OCI-LY7 (cell line): ENCODE data around the gene ZBTB20. TPM values are rescaled to one million over a fixed set of nuclear protein-coding genes. Genes with fewer than 3 reads are reported as not detected.

Source experiments
- BruUV-seq: library from RNA; stranded (reverse); fragments of 400-500 nt; replicated peaks from 2 replicates; lab custom pipeline; 2021; lab: Mats Ljungman, UMichigan
- CTCF ChIA-PET: fragments of 300-600 bp; sonication (Branson Sonifier 250); formaldehyde crosslinking; loops from one replicate; lab custom pipeline; 2022; ENCODE audit warnings: antibody characterized with exemption; ENCODE audit not compliant: unreplicated experiment; lab: Charles Lee
- POLR2A ChIA-PET: fragments of 300-600 bp; sonication (Branson Sonifier 250); formaldehyde crosslinking; loops from one replicate; lab custom pipeline; 2022; ENCODE audit warnings: antibody characterized with exemption; lab: Charles Lee
- DNase-seq: peaks from one replicate; pipeline ENCODE4 v3.0.0-alpha.2; 2015; ENCODE audit warnings: low spot score
- H2AFZ ChIP-seq: fragments of 200-600 bp; sonication (generic), shearing (Covaris generic); 2 replicates; pipeline ENCODE4 v1.6.1; 2014; ENCODE audit warnings: mild to moderate bottlenecking, antibody characterized with exemption, low read length, moderate library complexity
- H3K27ac ChIP-seq: fragments of 200-600 bp; sonication (generic); 2 replicates; pipeline ENCODE4 v1.5.1; 2014; ENCODE audit warnings: mixed run types, low read depth, mild to moderate bottlenecking, moderate library complexity, low read length, inconsistent platforms; ENCODE audit not compliant: poor library complexity, severe bottlenecking
- H3K36me3 ChIP-seq: fragments of 200-600 bp; sonication (generic); 2 replicates; pipeline ENCODE4 v1.6.1; 2014; ENCODE audit warnings: mild to moderate bottlenecking, antibody characterized with exemption, low read length, moderate library complexity, mixed read lengths; ENCODE audit not compliant: insufficient read depth
- H3K4me1 ChIP-seq: fragments of 200-600 bp; sonication (generic); 2 replicates; pipeline ENCODE4 v1.5.1; 2014; ENCODE audit warnings: mild to moderate bottlenecking, low read length; ENCODE audit not compliant: insufficient read depth, poor library complexity, severe bottlenecking
- H3K4me2 ChIP-seq: fragments of 200-600 bp; sonication (generic); 2 replicates; pipeline ENCODE4 v1.6.1; 2014; ENCODE audit warnings: mild to moderate bottlenecking, low read length
- H3K4me3 ChIP-seq: fragments of 200-600 bp; sonication (generic); 2 replicates; pipeline ENCODE4 v1.5.1; 2014; ENCODE audit warnings: mild to moderate bottlenecking, low read depth, low read length; ENCODE audit not compliant: poor library complexity, severe bottlenecking
- H3K79me2 ChIP-seq: fragments of 200-600 bp; sonication (generic); 2 replicates; pipeline ENCODE4 v1.6.1; 2016; ENCODE audit warnings: low read depth, mild to moderate bottlenecking, low read length, moderate library complexity, mixed read lengths; ENCODE audit not compliant: insufficient read depth
- H3K9me2 ChIP-seq: fragments of 200-600 bp; sonication (generic); 2 replicates; pipeline ENCODE4 v1.6.1; 2016; ENCODE audit warnings: mild to moderate bottlenecking, low read length, mixed read lengths; ENCODE audit not compliant: insufficient read depth
- H3K9me3 ChIP-seq: fragments of 200-600 bp; sonication (generic); 2 replicates; pipeline ENCODE4 v1.6.1; 2014; ENCODE audit warnings: mild to moderate bottlenecking, mixed run types, low read length, mixed read lengths
- H4K20me1 ChIP-seq: fragments of 200-600 bp; sonication (generic); 2 replicates; pipeline ENCODE4 v1.6.1; 2014; ENCODE audit warnings: mild to moderate bottlenecking, antibody characterized with exemption, low read length, moderate library complexity, mixed read lengths; ENCODE audit not compliant: insufficient read depth
- CTCF ChIP-seq: fragments of 200-600 bp; sonication (generic); conservative IDR thresholded peaks from 2 replicates; pipeline ENCODE4 v1.5.1; 2014; ENCODE audit warnings: mild to moderate bottlenecking, antibody characterized with exemption, low read length, moderate library complexity, mixed read lengths
- EZH2phosphoT487 ChIP-seq: fragments of 200-600 bp; sonication (generic); IDR thresholded peaks from 2 replicates; pipeline ENCODE4 v1.6.1; 2018; ENCODE audit warnings: low read depth, borderline replicate concordance, mild to moderate bottlenecking, mixed run types, antibody characterized with exemption, low read length, moderate library complexity, mixed read lengths
- intact Hi-C: fragments of 100-400 bp; cut with micrococcal nuclease; formaldehyde crosslinking; loops from one replicate; pipeline ENCODE4 v1.10.0; 2022; ENCODE audit not compliant: unreplicated experiment
- total RNA-seq, 2 experiments: library from RNA; depleted of rRNA in 1 of 2; stranded (reverse); fragments of >200 nt in 1 of 2; shearing (Covaris generic) in 1 of 2; gene quantifications; 2 replicates each; pipeline ENCODE4 v1.2.3, GENCODE V29; 2014 to 2022

The ZBTB20 gene
- total RNA-seq, 2 experiments from 2014 or later = 5.5 to 11.8 TPM

GRCh38 chr3:114839476-114839875, 307.6 kb downstream of the ZBTB20 start:
- ChIA-PET POLR2A (no interaction called here), CTCF (no interaction called here)
- Histone ChIP-seq H3K27ac (no peak overlapping the region), H4K20me1 (no peaks in the 10 kb centered on the region), H3K9me2 (no peaks in the 10 kb centered on the region), H3K9me3 (no peaks in the 10 kb centered on the region), H3K4me3 (no peak overlapping the region), H3K79me2 (no peaks in the 10 kb centered on the region), H3K36me3 (no peaks in the 10 kb centered on the region), H3K4me2 (no peak overlapping the region), H3K4me1 (no peaks in the 10 kb centered on the region), H2AFZ (no peak overlapping the region)
- no TSS peak for BruUV-seq
- no peak for DNase-seq
- intact Hi-C loops = no loop called here
- TF ChIP-seq EZH2phosphoT487 (no peak), CTCF (no peak)

- POLR2A ChIA-PET = interaction anchor here (0.9 kb wide), 1 partner anchor 443 kb away, joined by 3 read pairs; no protein-coding TSS in a partner anchor
- intact Hi-C loops = no loop called here
Measured at GRCh38 chr3:114838025-114838424, 309.1 kb downstream of the ZBTB20 start.

More at GRCh38 chr3:114838025-114838424, 309.1 kb downstream of the ZBTB20 start:
- H3K27ac ChIP-seq = no peak overlapping the region
- H3K4me1 ChIP-seq = no peaks in the 10 kb centered on the region
- no peaks in the 10 kb centered on the region for H3K9me3 ChIP-seq
- H4K20me1 ChIP-seq = no peaks in the 10 kb centered on the region
- no peak for DNase-seq
- no TSS peak for BruUV-seq
- no peak overlapping the region for H3K4me3 ChIP-seq
- H2AFZ ChIP-seq = no peak overlapping the region
- TF ChIP-seq EZH2phosphoT487 (no peak), CTCF (no peak)
- no peaks in the 10 kb centered on the region for H3K9me2 ChIP-seq
- H3K79me2 ChIP-seq = no peaks in the 10 kb centered on the region
- no peak overlapping the region for H3K4me2 ChIP-seq
- no peaks in the 10 kb centered on the region for H3K36me3 ChIP-seq
- CTCF ChIA-PET = no interaction called here
